Skeletal muscle satellite cell (primary cell): ENCODE measurements around the gene XIRP2.
"Not testable (repeated sequence)": the region's sequence is repeated elsewhere in the genome, so short reads cannot be mapped to it uniquely, and the experiment has no call there.

ENCODE experiments used
- H3K27me3 ChIP-seq: 2 replicates; pipeline ENCODE4 v1.7.0; 2013; ENCODE audit warnings: low read length; ENCODE audit not compliant: control insufficient read depth, insufficient read depth
- H3K36me3 ChIP-seq: 2 replicates; pipeline ENCODE4 v1.7.0; 2013; ENCODE audit warnings: mild to moderate bottlenecking, control low read depth, low read length; ENCODE audit not compliant: insufficient read depth
- H3K4me1 ChIP-seq: 2 replicates; pipeline ENCODE4 v1.7.0; 2013; ENCODE audit warnings: low read length; ENCODE audit not compliant: control insufficient read depth, insufficient read depth
- H3K4me2 ChIP-seq: 2 replicates; pipeline ENCODE4 v1.7.0; 2013; ENCODE audit warnings: mild to moderate bottlenecking, low read length
- H3K4me3 ChIP-seq: 2 replicates; pipeline ENCODE4 v1.7.0; 2013; ENCODE audit warnings: low read length
- H3K9ac ChIP-seq: 2 replicates; pipeline ENCODE4 v1.7.0; 2013; ENCODE audit warnings: mild to moderate bottlenecking, low read depth, low read length, moderate library complexity
- H3K9me3 ChIP-seq: replicated peaks from 2 replicates; pipeline ENCODE4 v1.7.0; 2013; ENCODE audit warnings: mild to moderate bottlenecking, control low read depth, low read length

Gene XIRP2

GRCh38 chr2:167265004-167265403 is 376.7 kb downstream of the XIRP2 start:
- Histone ChIP-seq H3K4me1 (no peaks in the 10 kb centered on the region), H3K4me3 (no peak overlapping the region), H3K4me2 (no peak overlapping the region), H3K9me3 (no peaks in the 10 kb centered on the region), H3K27me3 (no peaks in the 10 kb centered on the region), H3K9ac (no peak overlapping the region), H3K36me3 (no peaks in the 10 kb centered on the region)

DNA sequence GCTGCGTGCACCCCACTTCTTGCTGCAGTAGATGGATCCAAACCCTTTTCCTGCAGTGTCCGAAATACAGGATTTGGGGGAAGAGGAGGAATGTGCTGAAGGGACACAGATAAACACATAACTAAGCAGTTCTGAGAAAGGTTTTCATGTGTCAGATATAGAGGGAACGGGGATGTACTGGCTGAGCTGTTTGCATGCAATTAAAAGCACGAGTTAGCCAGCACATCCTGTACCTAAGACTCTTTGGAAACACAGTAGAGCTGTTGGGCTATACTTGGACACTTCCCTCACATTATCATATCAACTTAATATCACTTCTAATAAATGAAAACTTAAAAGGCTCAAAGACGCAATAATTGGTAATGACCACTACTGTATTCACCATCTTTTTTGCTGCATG is 377.4 kb downstream of the XIRP2 start:
- Histone ChIP-seq H3K4me1 (no peaks in the 10 kb centered on the region), H3K4me3 (no peak overlapping the region), H3K27me3 (no peaks in the 10 kb centered on the region), H3K4me2 (no peak overlapping the region), H3K36me3 (no peaks in the 10 kb centered on the region), H3K9me3 (no peaks in the 10 kb centered on the region), H3K9ac (no peak overlapping the region)

DNA sequence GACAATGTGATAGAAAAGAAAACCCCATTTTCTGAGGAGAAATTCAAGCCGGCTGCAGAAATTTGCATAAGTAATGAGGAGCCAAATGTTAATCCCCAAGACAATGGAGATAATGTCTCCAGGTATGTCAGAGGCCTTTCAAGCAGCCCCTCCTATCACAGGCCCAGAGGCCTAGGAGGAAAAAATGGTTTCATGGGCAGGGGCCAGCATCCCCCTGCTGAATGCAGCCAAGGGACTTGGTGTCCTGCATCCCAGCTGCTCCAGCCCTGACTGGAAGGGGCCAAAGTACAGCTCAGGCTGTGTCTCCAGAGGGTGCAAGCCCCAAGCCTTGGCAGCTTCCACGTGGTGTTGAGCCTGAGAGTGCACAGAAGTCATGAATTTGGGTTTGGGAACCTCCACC is 380.0 kb downstream of the XIRP2 start:
- not testable (repeated sequence) for H3K4me3 ChIP-seq, H3K27me3 ChIP-seq, H3K4me2 ChIP-seq, H3K9me3 ChIP-seq, H3K4me1 ChIP-seq, H3K36me3 ChIP-seq, H3K9ac ChIP-seq

GRCh38 chr2:167271932-167272331 is 383.7 kb downstream of the XIRP2 start:
- no peak overlapping the region for H3K9ac ChIP-seq
- H3K4me2 ChIP-seq: no peak overlapping the region
- H3K27me3 ChIP-seq: peaks cover 6% of the 10 kb centered on the region
- H3K4me3 ChIP-seq: no peak overlapping the region
- H3K9me3 ChIP-seq: no peaks in the 10 kb centered on the region
- H3K36me3 ChIP-seq: no peaks in the 10 kb centered on the region
- no peaks in the 10 kb centered on the region for H3K4me1 ChIP-seq

DNA sequence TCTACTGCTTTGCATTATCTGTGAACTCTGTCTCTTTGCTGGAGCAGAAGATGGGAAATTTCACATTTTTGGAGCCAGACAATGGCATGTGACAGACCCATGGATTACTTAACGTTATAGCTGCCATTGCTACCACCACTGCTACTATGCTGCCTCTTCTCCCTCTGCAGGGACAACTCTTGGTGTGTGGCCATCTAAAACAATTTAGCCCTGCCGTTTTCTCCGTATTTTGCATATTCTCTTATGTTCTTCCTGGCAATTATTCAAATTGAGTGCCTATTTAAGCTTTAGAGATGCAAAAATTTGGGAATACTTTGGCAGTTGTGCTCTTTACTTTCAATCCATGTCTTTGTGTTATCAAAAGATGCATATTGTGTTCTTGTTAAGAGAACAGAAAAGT is 386.8 kb downstream of the XIRP2 start:
- H3K4me2 ChIP-seq: no peak overlapping the region
- H3K36me3 ChIP-seq: no peaks in the 10 kb centered on the region
- H3K9ac ChIP-seq: no peak overlapping the region
- H3K27me3 ChIP-seq: peaks cover 6% of the 10 kb centered on the region
- no peaks in the 10 kb centered on the region for H3K4me1 ChIP-seq
- no peak overlapping the region for H3K4me3 ChIP-seq
- H3K9me3 ChIP-seq: no peaks in the 10 kb centered on the region

GRCh38 chr2:167279810-167280209 is 391.5 kb downstream of the XIRP2 start:
- Histone ChIP-seq H3K27me3 (peaks cover 6% of the 10 kb centered on the region), H3K4me3 (no peak overlapping the region), H3K9me3 (no peaks in the 10 kb centered on the region), H3K4me2 (no peak overlapping the region), H3K36me3 (no peaks in the 10 kb centered on the region), H3K4me1 (no peaks in the 10 kb centered on the region), H3K9ac (no peak overlapping the region)

DNA sequence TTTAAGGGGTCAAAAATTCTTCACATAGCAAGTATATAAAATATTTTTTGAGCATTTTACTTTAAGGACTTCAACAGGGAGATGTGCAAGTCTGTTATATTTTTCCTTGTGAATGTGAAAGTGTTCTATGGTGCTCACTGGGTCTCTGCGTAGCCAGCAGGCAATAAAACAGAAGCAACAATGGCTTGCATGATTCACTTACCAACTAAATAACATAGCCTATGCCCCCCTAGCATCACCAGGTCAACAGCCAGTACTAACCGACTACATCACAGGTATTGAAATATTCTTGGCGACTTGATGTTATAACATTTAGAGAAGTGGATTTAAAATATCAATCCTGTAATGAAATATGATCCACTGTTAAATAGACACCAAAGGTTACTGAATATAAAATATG is 398.9 kb downstream of the XIRP2 start:
- Histone ChIP-seq H3K4me3 (no peak overlapping the region), H3K4me2 (no peak overlapping the region), H3K27me3 (peaks cover 10% of the 10 kb centered on the region), H3K9ac (no peak overlapping the region), H3K4me1 (peaks cover 1% of the 10 kb centered on the region), H3K36me3 (no peaks in the 10 kb centered on the region), H3K9me3 (no peaks in the 10 kb centered on the region)

GRCh38 chr2:167289651-167290410 is 401.6 kb downstream of the XIRP2 start:
- H3K9me3 ChIP-seq: no peaks in the 10 kb centered on the region

DNA sequence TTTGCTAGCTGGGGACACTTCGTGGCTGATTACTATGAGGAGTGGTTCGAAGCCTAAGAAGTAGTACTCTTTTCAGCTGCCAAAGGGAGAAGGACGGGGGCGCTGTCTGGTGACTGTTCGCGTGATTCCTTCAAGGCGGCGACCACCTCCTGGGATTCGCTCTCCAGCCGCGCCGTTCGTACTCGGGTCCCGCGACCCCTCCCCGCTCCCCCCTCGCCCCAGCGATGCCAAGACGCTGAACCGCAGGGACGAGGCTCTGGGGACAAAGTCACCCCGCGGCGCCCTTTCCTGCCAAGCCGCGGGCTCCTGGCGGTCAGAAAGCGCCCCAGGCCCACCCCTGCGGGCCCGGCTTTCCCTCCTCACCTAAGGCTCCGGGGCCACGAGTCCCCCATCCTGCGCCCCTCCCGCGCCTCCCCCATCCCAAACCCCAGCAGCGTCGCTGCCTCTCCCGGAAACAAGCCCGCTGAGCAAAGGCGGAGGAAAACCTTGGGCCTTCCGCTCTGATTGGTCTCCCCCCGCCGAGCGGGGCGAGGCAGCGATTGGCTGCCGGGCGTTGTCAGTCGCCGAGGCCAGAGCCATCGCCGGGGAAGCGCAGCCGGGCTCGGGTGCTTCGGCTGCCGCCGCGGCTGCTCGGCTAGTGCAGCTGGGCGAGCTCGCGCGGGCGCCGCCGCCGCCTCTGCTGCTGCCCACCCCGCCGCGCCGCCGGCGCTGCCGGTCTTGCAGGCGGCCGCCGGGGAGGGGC is 404.3 kb downstream of the XIRP2 start, which contains the start of gene B3GALT1:
Gene B3GALT1 (plus strand): TSS at position 572 of the 742 bp plus-strand sequence.
- Histone ChIP-seq H3K9me3 (no peaks in the 10 kb centered on the region), H3K36me3 (no peaks in the 10 kb centered on the region), H3K4me3 (peak within 1 kb of the TSS; percentile 76), H3K27me3 (peaks cover 10% of the 10 kb centered on the region), H3K4me2 (peak within 1 kb of the TSS; percentile 98), H3K4me1 (peaks cover 14% of the 10 kb centered on the region), H3K9ac (peak within 1 kb of the TSS; percentile 85)

More at GRCh38 chr2:167289651-167290410, 401.6 kb downstream of the XIRP2 start:
- Histone ChIP-seq H3K27me3 (peaks cover 10% of the 10 kb centered on the region), H3K4me2 (no peak overlapping the region), H3K4me3 (no peak overlapping the region), H3K9ac (no peak overlapping the region), H3K4me1 (peaks cover 14% of the 10 kb centered on the region), H3K36me3 (no peaks in the 10 kb centered on the region)

- Histone ChIP-seq H3K4me2 (peak overlapping the region; percentile 98), H3K9ac (peak overlapping the region; percentile 28), H3K4me3 (peak overlapping the region; percentile 76), H3K27me3 (peaks cover 10% of the 10 kb centered on the region), H3K9me3 (no peaks in the 10 kb centered on the region), H3K36me3 (no peaks in the 10 kb centered on the region), H3K4me1 (peaks cover 14% of the 10 kb centered on the region)
These were observed 405.0 kb downstream of the XIRP2 start for GRCh38 chr2:167293172-167293781.

- H3K36me3 ChIP-seq: no peaks in the 10 kb centered on the region
- H3K9me3 ChIP-seq: no peaks in the 10 kb centered on the region
- no peak overlapping the region for H3K9ac ChIP-seq
- peak overlapping the region; percentile 98 for H3K4me2 ChIP-seq
- H3K4me1 ChIP-seq: peaks cover 14% of the 10 kb centered on the region
- peaks cover 6% of the 10 kb centered on the region for H3K27me3 ChIP-seq
- peak overlapping the region; percentile 76 for H3K4me3 ChIP-seq
These were observed 405.9 kb downstream of the XIRP2 start for GRCh38 chr2:167293943-167294775.
